Endodermal cell (in vitro differentiated cells): ENCODE results near the gene DHRS13. TPM values are rescaled to one million over a fixed set of nuclear protein-coding genes. Genes with fewer than 3 reads are reported as not detected.
"Not testable (repeated sequence)": the region's sequence is repeated elsewhere in the genome, so short reads cannot be mapped to it uniquely, and the experiment has no call there.

Experiments
- DNase-seq: peaks from one replicate; pipeline ENCODE4 v3.0.0-alpha.2; 2017
- H3K27ac ChIP-seq: 2 replicates; pipeline ENCODE4 v1.5.1; 2013; ENCODE audit warnings: mild to moderate bottlenecking, low read depth, low read length, moderate library complexity
- H3K27me3 ChIP-seq: 2 replicates; pipeline ENCODE4 v1.6.1; 2013; ENCODE audit warnings: mild to moderate bottlenecking, low read length, moderate library complexity; ENCODE audit not compliant: insufficient read depth, control insufficient read depth, poor library complexity, severe bottlenecking
- H3K36me3 ChIP-seq: 2 replicates; pipeline ENCODE4 v1.7.0; 2013; ENCODE audit warnings: mild to moderate bottlenecking, low read length, moderate library complexity; ENCODE audit not compliant: control insufficient read depth, insufficient read depth
- H3K4me1 ChIP-seq: one replicate; pipeline ENCODE4 v1.7.0; 2013; ENCODE audit warnings: low read length; ENCODE audit not compliant: control insufficient read depth, insufficient read depth
- H3K4me3 ChIP-seq: 2 replicates; pipeline ENCODE4 v1.5.1; 2013; ENCODE audit warnings: mild to moderate bottlenecking, low read length, moderate library complexity
- H3K9ac ChIP-seq: 2 replicates; pipeline ENCODE4 v1.6.1; 2013; ENCODE audit warnings: mild to moderate bottlenecking, low read length, moderate library complexity; ENCODE audit not compliant: poor library complexity, severe bottlenecking; ENCODE audit errors: extremely low read depth
- H3K9me3 ChIP-seq: 2 replicates; pipeline ENCODE4 v1.6.1; 2013; ENCODE audit warnings: mild to moderate bottlenecking, low read length, moderate library complexity; ENCODE audit not compliant: control insufficient read depth
- H3K27ac Mint-ChIP-seq: 2 replicates; pipeline ENCODE4 v1.8.0; 2020; ENCODE audit warnings: mixed read lengths
- H3K27me3 Mint-ChIP-seq: 2 replicates; pipeline ENCODE4 v1.8.0; 2021; ENCODE audit warnings: mild to moderate bottlenecking, mixed read lengths; ENCODE audit not compliant: insufficient read depth
- H3K36me3 Mint-ChIP-seq: 2 replicates; pipeline ENCODE4 v1.8.0; 2020; ENCODE audit warnings: low read depth, mixed read lengths
- H3K4me1 Mint-ChIP-seq: 2 replicates; pipeline ENCODE4 v1.8.0; 2020; ENCODE audit warnings: mixed read lengths
- H3K4me3 Mint-ChIP-seq: 2 replicates; pipeline ENCODE4 v1.8.0; 2020; ENCODE audit warnings: mild to moderate bottlenecking, moderate library complexity, mixed read lengths
- H3K9me3 Mint-ChIP-seq: 2 replicates; pipeline ENCODE4 v1.8.0; 2020; ENCODE audit warnings: mild to moderate bottlenecking, mixed read lengths
- CTCF ChIP-seq: fragments of 200-600 bp; sonication (generic); conservative IDR thresholded peaks from 2 replicates; pipeline ENCODE4 v1.5.0; 2021; ENCODE audit warnings: antibody characterized with exemption, mild to moderate bottlenecking
- WGBS, 2 experiments: methylation state at CpG; one replicate each; pipeline versions ENCODE4 v1.1.5 to v1.1.7; 2013; ENCODE audit warnings: missing lambda C conversion rate in 2 of 2, mixed read lengths in 1 of 2; ENCODE audit not compliant: insufficient coverage in 1 of 2, insufficient read length in 1 of 2; 5-methylcytosine and 5-hydroxymethylcytosine counted together
- total RNA-seq, 2 donors: library from RNA; stranded (reverse); fragmentation: NEBNext Ultra II Directional in 1 of 2; extraction: Animal tissue kit (Norgen Biotek cat#: 25700) in 1 of 2; gene quantifications; 2 replicates in 1 of 2; 3 replicates in 1 of 2; pipeline ENCODE4 v1.2.1, GENCODE V29; 2021

Gene DHRS13
- total RNA-seq, 2 donors from 2014 or later: 19.1 to 24.8 TPM

- Histone ChIP-seq H3K27me3 (no peaks in the 10 kb centered on the region), H3K4me3 (peak overlapping the region; percentile 87), H3K9me3 (no peaks in the 10 kb centered on the region), H3K36me3 (peaks cover 44% of the 10 kb centered on the region), H3K4me1 (no peaks in the 10 kb centered on the region), H3K9ac (peak overlapping the region; percentile 59), H3K27ac (no peak overlapping the region)
- peak; percentile 50 for DNase-seq
- no peak for TF ChIP-seq CTCF
- WGBS, 2 experiments: 62 to 66% methylated on average over 2 to 3 of the region's 3 CpGs
- H3K4me3 Mint-ChIP-seq: peak overlapping the region; percentile 90
- H3K27ac Mint-ChIP-seq: no peak overlapping the region
- peaks cover 13% of the 10 kb centered on the region for H3K4me1 Mint-ChIP-seq
- peaks cover 34% of the 10 kb centered on the region for H3K36me3 Mint-ChIP-seq
- H3K9me3 Mint-ChIP-seq: no peaks in the 10 kb centered on the region
- H3K27me3 Mint-ChIP-seq: no peaks in the 10 kb centered on the region
These were observed 7.0 kb downstream of the DHRS13 start for GRCh38 chr17:28895794-28896447.

- Mint-ChIP-seq H3K4me1 (peaks cover 13% of the 10 kb centered on the region), H3K36me3 (peaks cover 32% of the 10 kb centered on the region)
- not testable (repeated sequence) for H3K4me1 ChIP-seq, H3K4me3 ChIP-seq, DNase-seq, H3K27ac ChIP-seq, H3K9me3 ChIP-seq, H3K27me3 Mint-ChIP-seq, H3K27me3 ChIP-seq, H3K9ac ChIP-seq, H3K4me3 Mint-ChIP-seq, H3K27ac Mint-ChIP-seq, H3K9me3 Mint-ChIP-seq
- peaks cover 35% of the 10 kb centered on the region for H3K36me3 ChIP-seq
- WGBS, 2 experiments: 92 to 95% methylated on average over 10 to 12 of the region's 16 CpGs
These were observed 9.4 kb downstream of the DHRS13 start for GRCh38 chr17:28893248-28894183.

GRCh38 chr17:28892024-28892423 is 10.9 kb downstream of the DHRS13 start:
- no peaks in the 10 kb centered on the region for H3K27me3 Mint-ChIP-seq
- H3K27me3 ChIP-seq: no peaks in the 10 kb centered on the region
- no peak for DNase-seq
- H3K4me1 ChIP-seq: no peaks in the 10 kb centered on the region
- TF ChIP-seq CTCF: no peak
- no peak overlapping the region for H3K27ac Mint-ChIP-seq
- H3K4me3 Mint-ChIP-seq: no peak overlapping the region
- no peaks in the 10 kb centered on the region for H3K9me3 ChIP-seq
- H3K9ac ChIP-seq: no peak overlapping the region
- no peak overlapping the region for H3K4me3 ChIP-seq
- H3K9me3 Mint-ChIP-seq: no peaks in the 10 kb centered on the region
- H3K4me1 Mint-ChIP-seq: peaks cover 13% of the 10 kb centered on the region
- no peak overlapping the region for H3K27ac ChIP-seq
- H3K36me3 Mint-ChIP-seq: peaks cover 32% of the 10 kb centered on the region
- 96% methylated on average over 4 of the region's 4 CpGs; no CpG with 5 or more reads in 1 of the 2 experiments for WGBS, 2 experiments
- peaks cover 43% of the 10 kb centered on the region for H3K36me3 ChIP-seq
